ENCODE results near the gene TOR1AIP1.

The TOR1AIP1 gene

GRCh38 chr1:179968994-179969919, 87.2 kb downstream of the TOR1AIP1 start:
- Histone ChIP-seq H3K9me3 (ENCODE audit: control insufficient read depth, low read length) (no peaks in the 10 kb centered on the region), H3K9ac (ENCODE audit: low read length) (peak overlapping the region; percentile 81), H3K36me3 (ENCODE audit: control insufficient read depth, insufficient read depth, low read length, severe bottlenecking) (peaks cover 6% of the 10 kb centered on the region), H3K27me3 (replicated peaks; ENCODE audit: control insufficient read depth, insufficient read depth, low read length) (no peaks in the 10 kb centered on the region), H3K4me3 (ENCODE audit: low read length) (peak overlapping the region; percentile 62), H3K4me1 (ENCODE audit: control insufficient read depth, insufficient read depth, low read length) (peaks cover 48% of the 10 kb centered on the region)
- no peak for DNase-seq (ENCODE audit: low read depth)
